GM19455 (cell line): Measurements from ENCODE around the gene GSG1L2.

ENCODE experiments used
- ATAC-seq: cut with Tn5 transposase; IDR thresholded peaks from one replicate; pipeline ENCODE4 v1.9.1; 2021; ENCODE audit not compliant: unreplicated experiment

The GSG1L2 gene

DNA sequence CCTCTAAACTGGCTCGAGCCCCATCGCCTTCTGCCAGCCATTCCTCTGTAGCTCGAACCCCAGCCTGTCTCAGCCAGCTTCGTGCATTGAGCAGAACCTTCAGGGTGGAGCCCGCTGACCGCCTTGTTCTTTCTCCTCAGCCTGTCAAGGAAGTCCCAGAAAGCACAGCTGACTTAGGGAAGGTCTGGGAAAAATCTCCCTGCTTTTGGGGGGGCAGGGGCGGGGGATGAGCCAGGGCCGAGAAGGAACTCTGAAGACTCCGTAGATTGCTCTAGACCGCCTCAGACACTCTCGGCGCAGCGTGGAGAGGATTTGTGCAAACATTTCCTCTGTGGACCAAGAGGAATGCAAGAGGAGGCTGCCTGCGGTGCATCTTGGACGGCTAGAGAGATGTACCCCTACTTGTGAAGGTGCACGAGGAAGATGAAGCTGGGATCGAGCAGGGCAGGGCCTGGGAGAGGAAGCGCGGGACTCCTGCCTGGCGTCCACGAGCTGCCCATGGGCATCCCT, 3.8 kb upstream of the GSG1L2 start, which contains the start of gene GLP2R:
GLP2R (plus strand) TSS at position 284 of the 510 bp plus-strand sequence; CDS start at position 424, 140 bp downstream.
- ATAC-seq = no peak

DNA sequence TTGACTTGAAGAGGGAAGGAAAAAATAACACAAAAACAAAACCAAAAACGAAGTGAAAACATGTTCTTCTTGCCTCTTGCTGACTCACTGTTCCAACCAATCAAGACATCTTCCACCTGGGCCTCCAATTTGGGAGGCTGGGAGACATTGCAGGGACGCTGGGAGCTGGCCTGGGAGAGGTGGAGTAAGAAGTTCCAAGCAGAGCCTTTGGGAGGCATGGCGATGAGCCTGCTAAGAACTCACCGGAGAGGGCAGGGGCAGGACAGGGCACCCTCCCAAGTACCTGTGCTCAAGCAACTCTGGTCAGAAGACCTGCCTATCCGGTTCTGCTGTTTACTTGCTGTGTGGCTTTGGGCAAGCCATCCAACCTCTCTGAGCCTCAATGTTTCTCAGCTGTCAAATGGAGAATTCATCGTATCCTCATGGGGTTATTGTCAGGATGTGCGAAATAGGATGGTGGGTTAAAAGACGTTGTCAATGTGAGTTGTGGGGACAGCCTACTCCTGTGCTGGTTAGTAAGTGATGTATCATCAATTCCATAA, 3.0 kb upstream of the GSG1L2 start:
- no peak for ATAC-seq

DNA sequence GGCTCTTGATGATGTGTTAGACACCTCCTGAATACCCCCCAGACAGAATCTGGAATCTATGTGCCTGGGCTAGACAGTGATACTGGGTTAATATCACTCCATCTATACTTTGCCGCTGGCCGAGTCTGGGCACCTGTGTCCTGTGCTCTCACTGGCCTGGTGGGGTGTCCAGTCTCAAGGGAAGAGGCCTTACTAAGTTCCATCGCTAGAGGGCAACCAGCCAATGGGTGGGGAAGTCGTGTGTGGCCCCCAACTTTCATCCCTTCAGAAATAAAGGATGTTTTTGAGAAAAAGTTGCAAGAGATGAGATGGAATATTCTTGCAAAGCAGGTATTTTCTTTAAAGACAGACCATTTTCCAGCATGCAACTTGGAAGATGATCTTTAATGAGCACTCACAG, 2.2 kb upstream of the GSG1L2 start:
- ATAC-seq = no peak

DNA sequence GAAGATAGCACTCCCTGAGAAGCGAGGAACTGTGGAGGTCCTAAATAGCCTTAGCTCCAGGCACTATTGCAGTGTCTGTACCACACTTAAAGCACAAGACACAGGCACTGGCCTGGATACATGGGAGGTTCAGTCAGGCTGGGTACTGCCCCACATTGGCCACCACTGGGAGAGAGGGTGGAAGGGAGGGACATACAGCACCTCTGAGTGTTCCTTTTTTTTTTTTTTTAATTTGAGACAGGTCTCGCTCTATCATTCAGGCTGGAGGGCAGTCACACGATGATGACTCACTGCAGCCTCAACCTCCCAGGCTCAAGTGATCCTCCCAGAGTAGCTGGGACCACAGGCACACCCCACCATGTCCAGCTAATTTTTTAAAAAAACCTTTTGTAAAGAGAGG, 1.4 kb downstream of the GSG1L2 start:
- ATAC-seq = no peak

DNA sequence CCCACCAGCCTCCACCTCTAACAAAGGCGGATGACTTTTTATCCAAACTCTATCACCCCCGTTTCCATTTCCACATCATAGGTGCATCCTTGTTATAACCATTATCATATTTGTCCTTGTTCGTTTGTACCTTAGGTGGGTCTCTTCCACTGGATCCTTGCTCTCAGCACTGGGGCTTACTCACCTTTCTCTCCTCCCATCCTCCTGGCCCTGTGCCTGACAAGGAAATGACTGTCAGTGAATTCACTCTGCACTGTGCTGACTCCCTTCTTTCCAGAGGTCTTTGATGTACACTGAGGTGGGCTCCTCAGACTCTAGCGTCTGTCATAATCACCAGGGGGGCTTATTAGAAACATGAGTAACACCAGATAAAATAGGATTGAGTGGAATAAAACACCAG, 3.1 kb downstream of the GSG1L2 start:
- no peak for ATAC-seq

DNA sequence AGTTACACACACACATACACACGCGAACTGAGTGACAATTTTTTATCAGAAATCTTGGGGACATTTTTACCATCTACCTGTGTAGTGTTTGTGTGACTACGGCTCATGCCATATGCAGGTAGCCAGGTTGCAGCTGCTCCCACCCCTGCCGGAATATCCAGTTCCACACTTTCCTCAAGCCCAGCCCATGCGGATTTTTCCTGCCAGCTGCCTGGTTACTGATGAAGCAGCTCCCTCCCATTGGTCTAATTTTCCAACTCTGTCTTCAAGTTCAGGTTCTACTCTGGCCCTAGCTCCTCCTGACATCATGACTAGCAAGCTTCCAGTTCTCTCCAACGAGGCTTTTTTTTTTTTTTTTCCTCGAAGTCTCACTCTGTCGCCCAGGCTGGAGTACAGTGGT, 4.8 kb downstream of the GSG1L2 start:
- ATAC-seq = no peak

DNA sequence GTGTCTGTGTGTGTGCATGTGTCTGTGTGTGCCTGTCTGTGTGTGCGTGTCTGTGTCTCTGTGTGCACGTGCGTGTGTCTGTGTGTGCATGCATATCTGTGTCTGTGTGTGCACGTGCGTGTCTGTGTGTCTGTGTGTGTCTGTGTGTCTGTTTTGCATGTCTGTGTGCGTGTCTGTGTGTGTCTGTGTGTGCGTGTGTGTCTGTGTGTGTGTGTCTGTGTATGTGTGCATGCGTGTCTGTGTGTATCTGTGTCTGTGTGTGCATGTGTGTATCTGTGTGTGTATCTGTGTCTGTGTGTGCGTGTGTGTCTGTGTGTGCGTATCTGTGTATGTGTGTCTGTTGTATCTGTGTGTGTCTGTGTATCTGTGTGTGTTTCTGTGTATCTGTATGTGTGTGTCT, 5.4 kb downstream of the GSG1L2 start:
- ATAC-seq = no peak

DNA sequence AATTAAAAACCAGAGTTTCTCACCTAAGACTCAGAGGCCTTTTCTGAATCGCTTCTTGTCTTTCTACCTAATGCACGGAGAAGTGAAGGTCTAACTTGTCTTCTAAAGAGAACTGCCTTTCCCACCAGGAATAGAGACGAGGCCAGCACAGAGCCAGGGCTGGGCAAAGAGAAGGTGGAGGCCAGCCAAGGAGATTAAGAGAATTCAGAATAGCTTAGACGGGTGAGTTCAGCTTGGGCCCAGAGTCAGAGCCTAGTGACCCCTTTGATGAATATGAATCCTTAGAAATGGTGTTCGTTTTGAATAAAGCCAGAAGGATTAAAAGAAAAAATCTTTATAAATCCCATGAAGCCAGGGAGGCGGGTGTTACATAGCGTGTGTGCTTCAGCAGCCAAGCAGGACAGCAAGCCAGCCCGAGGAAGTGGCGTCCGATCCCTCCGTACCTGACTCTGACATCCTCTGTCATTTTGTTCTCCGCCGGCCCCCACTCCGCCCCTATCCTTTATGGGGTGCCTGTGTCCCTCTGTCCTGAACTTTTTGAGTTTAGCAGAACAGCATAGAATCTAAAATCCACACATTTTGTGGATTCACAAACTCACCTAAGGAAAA, 7.4 kb downstream of the GSG1L2 start:
- ATAC-seq = no peak

DNA sequence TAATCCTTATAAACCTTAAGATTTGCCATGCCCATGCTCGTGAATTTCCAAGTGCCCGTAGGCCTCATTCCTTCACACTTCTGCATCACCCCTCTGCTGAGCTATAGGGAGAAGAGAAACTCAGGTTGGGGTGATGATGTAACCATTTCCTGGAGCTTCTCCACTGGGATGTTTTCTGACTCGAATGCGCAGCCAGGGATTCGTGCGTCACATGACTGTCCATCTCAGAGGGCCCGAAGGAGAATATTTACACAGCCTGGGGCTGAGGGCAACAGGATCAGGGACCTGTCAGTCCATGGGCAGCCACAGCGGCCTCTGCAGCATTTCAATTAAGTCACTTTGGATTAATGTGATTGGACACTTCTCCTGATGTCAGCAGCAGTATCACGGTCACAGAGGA, 8.7 kb downstream of the GSG1L2 start:
- no peak for ATAC-seq

DNA sequence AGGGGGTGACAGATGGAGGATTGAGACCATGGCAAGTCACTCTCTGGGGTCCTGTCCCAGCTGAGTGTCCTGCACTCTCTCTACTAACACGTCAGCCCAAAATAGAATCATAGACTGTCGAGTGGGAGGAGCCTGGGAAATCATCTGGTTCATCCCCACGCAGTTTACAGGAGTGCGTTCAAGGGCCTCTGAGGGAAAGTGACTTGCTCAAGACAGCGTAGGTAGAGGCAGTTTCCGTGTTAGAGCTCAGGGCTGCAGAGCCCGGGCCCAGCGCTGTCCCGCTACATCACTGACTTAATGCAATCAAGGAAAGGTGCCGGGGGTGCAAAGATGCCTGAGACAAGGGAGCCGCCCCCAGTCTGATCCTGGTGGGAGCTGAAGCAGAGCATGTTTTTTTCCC, 10.3 kb downstream of the GSG1L2 start:
- ATAC-seq = no peak

DNA sequence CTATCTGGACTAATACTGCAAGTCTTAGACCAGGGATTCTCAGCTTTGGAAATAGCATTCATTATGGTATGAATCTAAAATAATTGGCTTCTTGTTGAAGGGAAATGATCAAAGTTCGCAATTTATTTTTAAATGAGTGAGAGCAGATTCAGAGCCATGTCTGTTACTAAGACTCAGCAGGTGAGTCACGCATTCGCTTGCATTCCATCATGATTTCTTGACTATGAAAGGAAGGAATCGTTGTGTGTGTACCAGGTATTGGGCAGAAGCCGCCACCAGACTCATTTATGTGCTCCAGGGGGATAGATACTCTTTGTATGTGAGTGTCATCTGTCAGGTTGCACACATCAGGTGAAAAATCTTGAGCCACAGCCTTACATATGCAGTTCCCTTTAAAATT, 10.8 kb downstream of the GSG1L2 start:
- no peak for ATAC-seq

DNA sequence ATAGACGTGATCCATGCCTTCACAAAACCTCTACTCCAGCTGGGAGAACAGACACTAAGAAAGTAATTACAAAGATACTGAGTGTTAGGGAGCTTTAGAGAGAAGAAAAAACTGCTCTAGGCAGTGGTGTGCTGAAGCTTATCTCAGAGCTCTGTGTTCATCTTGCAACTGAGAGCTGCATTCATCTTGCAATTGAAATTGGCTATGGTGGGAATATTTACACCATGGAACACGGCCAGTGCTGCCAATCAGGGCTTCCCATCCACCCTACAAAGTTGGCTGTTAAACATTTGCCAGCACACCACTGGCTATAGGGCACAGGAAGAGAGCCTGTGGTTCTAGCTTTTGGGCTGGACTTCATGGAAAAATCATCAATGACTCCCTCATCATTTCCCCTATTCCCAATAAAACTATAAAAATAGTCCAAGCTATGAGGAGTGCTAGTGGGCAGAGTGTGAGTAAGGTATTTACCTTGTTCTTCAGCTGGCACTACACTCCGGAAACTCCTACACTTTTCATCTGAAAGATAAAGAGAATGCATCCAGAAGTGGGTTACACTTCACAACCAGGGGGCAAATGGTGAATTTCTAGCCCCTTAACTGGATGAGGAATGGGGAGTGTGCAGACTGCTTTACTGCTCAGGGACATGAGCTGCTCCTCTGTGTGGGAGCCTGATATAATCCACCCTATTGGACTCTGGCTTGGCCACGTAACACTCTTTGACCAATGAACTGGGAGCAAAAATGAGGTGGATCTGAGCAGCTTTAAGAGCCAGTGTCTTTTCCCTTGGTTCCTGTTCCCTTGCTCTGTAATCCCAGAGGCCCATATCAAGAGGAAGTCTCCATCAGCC, 11.6 kb downstream of the GSG1L2 start:
- ATAC-seq = no peak

DNA sequence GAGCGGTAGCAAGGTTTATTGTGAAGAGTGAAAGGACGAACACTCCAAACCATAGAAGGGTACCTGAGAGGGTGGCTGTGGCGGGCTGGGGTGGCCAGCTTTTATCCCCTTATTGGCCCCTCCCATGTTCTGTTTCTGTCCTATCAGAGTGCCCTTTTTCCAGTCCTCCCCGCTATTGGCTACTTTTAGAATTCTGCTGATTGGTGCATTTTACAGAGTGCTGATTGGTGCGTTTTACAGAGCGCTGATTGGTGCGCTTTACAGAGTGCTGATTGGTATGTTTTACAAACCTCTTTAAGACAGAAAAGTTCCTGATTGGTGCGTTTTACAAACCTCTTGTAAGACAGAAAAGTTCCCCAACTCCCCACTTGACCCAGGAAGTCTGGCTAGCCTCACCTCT, 12.5 kb downstream of the GSG1L2 start:
- no peak for ATAC-seq

DNA sequence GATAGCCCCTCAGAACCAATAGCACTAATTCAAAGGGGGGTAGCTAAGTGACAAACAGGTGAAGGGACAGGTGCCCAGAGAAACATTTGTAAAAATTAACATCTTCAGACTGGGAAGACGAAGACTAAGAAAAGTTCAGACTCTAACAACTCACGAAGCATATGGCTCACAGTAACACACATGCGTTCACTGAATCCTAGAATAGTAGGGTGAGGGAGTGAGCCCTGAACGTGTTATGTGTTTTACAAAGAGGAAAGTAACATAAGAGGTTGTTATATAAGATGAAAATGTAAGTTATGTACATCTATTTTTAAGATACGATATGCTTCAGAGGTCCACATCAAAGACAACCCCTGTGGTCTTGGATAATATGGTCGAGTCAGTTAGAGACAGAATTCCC, 15.2 kb downstream of the GSG1L2 start:
- no peak for ATAC-seq

DNA sequence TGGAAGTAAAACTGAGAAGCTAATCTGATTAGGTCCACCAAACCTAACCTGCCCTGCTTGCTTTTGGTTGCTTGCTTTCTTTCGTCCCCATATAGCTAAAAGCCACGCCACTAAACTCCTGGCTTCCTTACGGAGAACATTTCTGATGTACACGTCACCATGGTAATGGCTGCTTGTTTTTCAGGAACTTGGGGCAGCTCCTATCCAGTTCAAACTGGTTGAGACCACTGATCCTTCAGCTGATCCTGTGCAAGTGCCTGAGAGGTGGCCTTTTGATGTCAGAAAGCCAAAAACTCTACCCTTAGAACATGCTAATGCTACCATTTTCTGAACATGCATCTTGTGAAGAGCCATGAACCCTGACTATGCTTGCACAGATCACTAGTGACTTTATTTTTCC, 16.1 kb downstream of the GSG1L2 start:
- no peak for ATAC-seq

DNA sequence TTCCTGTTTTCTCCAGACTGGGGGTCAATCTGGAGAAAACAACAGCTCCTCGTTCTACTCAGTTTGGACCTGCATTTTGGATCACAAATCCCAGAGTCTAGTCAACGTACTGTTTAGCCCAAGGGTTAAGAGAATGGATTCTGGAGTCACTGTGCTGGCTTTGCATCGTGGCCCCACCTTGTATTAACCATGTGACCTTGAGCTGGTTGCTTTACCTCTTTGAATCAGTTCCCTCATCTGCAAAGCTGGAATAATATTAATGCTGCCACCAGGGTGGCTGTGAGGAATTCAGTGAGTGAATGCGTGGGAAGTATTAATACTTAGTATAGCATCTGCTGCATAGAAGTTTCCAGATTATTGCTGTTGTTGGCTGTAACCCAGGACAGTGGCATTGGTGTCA, 19.2 kb downstream of the GSG1L2 start:
- ATAC-seq = no peak

DNA sequence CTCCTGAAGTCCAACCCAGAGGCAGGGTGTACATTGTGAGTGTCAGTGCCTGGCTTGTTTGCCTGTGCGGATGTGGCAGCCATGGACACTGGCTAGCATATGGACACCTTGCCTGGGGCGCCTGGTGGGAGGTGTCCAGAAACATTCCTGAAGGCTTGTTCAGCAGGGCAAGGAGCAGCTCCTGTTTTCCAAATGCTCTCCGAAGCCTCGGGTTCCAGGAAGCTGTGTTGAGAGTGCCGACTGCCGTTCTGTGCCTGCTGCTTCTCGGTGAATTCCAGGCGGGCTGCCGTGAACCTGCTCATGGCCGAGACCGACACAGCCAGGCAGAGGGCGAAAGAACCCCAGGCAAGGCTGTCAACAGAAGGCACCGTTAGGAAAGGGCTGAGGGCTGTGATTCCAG, 19.6 kb downstream of the GSG1L2 start:
- ATAC-seq = no peak

DNA sequence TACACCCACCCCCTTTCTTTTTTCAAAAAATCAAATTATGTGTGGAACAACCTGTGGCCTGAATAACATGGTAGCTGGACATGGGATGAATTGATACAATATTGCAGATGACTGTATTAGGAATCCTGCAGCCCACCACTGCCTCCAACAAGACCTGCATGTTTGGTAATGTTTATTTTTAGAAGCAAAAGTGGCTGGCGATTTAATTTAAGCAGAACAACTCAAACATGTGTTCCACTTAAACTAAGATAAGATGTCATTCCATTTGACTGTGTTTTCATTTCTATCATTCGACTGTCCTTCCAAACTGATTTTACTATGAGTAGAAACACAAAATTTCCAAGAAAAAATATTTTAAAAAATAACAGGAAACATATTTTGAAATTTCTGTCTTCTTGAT, 20.4 kb downstream of the GSG1L2 start:
- ATAC-seq = no peak

DNA sequence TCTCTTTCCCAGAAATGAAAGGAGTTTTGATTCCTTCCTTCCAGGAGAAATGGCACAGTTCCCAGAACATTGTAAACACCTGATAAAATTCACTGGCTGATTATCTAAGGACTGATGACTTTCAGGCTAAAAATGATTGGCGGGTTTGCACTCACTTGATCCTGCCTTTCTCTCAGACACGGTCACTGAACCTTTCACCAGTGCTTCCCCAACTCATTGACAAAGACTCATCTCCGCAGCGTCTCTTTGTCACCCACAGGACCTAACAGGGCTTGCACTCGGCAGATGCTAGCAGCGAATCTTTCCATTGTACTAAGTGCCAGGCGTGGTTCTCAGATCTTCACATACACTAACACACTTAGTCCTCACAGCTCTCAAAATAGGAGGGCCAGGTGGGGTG, 23.2 kb downstream of the GSG1L2 start:
- ATAC-seq = no peak

DNA sequence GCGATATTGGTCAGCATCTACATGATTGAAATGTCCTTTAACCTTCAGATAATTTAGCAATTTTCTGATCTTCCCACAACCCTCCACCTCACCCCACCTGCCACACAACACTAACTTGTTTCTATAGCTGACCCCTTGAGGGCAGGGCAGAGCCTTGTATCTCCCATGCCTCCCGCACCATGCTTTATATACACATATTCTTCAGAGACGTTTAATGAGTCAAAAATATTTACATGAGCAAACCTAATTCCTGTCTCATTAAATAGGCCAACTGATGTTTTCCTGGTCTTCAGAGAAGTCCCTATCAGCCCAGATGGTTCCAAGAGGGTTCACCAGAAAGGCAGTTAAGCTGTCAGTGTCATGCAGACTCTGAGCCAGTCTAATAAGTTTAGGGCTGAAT, 23.9 kb downstream of the GSG1L2 start:
- ATAC-seq = no peak

DNA sequence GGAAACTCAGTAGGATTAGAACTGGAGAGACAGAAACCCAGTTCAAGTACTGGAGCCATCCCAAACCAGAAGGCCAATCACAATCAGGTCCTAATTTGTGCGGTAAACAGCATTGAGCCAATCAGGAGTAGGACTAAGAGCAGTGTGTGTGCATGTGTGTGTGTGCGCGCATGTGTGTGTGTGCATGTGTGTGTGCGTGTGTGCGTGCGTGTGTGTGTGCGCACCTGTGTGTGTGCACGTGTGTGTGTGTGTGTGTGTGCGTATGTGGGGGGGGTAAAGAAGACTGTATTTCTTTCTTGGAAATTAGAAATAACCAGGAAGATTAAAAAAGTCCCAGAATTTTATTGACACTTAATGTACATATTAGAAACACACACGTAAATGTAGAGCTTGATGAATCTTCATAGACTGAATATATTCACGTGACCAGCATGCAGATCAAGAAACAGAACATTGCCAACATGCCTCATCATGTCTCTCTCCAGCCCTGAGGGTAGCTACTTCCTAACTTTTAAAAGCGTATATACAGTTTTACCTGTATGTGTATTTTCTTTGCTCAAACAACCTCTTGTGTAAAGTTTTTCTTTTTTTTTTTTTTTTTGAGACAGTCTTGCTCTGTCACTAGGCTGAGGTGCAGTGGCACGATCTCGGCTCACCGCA, 29.6 kb downstream of the GSG1L2 start:
- ATAC-seq = no peak
